ENCODE data around the gene CLCA1.

DNA sequence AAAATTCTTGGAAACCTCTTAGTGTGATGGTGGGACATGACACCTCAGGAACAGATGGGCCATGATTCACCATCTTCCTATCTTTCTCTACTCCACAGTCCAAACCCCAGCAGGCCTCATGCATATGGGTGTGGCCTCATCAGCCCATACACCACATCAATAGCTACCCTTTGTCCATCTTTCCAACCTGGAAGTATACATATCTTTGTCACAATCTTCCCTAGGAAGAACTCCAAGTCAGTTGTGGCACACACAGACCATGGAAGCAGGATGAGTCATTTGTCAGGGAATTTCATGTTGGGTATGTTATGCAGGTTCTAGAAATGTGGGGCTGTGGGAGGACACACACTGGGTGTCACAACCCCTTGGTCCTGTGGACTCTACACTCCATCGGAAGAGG, 47.6 kb downstream of the CLCA1 start:
- TF ChIP-seq, protein P1, sequence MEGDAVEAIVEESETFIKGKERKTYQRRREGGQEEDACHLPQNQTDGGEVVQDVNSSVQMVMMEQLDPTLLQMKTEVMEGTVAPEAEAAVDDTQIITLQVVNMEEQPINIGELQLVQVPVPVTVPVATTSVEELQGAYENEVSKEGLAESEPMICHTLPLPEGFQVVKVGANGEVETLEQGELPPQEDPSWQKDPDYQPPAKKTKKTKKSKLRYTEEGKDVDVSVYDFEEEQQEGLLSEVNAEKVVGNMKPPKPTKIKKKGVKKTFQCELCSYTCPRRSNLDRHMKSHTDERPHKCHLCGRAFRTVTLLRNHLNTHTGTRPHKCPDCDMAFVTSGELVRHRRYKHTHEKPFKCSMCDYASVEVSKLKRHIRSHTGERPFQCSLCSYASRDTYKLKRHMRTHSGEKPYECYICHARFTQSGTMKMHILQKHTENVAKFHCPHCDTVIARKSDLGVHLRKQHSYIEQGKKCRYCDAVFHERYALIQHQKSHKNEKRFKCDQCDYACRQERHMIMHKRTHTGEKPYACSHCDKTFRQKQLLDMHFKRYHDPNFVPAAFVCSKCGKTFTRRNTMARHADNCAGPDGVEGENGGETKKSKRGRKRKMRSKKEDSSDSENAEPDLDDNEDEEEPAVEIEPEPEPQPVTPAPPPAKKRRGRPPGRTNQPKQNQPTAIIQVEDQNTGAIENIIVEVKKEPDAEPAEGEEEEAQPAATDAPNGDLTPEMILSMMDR (IDR thresholded peaks at IDR 0.05), result no peak
- no peak for TF ChIP-seq POLR2A (IDR thresholded peaks at IDR 0.05)

Data from testis (tissue), 2 donors.